Left renal pelvis (tissue), 4 donors: Measurements from ENCODE around the gene FAM107A. TPM values are rescaled to one million over a fixed set of nuclear protein-coding genes. Genes with fewer than 3 reads are reported as not detected.
A peak's percentile ranks its signal among the peaks of the same experiment; 100 is the strongest.

Source experiments
- DNase-seq, 4 donors: peaks; one replicate each; pipeline ENCODE4 v3.0.0-alpha.2; 2013; ENCODE audit warnings: low read depth in 4 of 4, low spot score in 3 of 4
- polyA plus RNA-seq, 4 donors: library from polyadenylated mRNA; unstranded; fragments of 120-200 nt; gene quantifications; one replicate each; pipeline ENCODE4 v1.2.1, GENCODE V29; 2013; ENCODE audit not compliant: insufficient read length in 4 of 4

Gene FAM107A, protein sequence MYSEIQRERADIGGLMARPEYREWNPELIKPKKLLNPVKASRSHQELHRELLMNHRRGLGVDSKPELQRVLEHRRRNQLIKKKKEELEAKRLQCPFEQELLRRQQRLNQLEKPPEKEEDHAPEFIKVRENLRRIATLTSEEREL
- 1 to 10 TPM; 3.0 to 6.0 (median 4.3) TPM for polyA plus RNA-seq

DNA sequence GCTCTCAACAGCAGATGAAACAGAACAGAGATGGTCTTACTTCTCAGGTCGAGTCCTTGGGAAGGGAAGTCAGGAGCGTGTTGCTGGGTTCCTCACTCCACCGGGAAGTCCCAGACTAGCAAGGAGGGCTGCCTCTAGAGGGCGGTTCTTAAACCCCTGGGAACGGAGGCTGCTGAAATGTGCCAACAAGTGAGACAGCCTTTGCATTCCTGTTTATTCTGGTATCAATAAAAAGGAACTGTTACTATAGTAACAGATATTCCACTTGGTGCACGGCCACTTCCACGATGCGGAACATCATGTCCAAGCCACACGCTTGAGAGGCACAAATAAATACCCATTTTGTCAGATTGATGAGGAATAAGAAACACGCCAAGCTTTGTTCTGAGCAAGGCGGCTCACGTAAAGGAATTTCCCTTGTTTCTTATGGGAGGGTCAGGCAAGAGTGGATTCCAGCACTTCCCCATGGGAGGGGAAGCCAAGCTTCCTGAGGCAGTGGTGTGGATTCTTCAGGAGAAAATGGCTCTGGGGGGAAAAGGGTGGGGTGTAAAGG is at the start of gene FAM107A:
Gene FAM107A, minus strand, starts transcription at position 123 of the 553 bp plus-strand sequence. CDS start 7,531 bp downstream, outside the sequence.
- DNase-seq: no peak

DNA sequence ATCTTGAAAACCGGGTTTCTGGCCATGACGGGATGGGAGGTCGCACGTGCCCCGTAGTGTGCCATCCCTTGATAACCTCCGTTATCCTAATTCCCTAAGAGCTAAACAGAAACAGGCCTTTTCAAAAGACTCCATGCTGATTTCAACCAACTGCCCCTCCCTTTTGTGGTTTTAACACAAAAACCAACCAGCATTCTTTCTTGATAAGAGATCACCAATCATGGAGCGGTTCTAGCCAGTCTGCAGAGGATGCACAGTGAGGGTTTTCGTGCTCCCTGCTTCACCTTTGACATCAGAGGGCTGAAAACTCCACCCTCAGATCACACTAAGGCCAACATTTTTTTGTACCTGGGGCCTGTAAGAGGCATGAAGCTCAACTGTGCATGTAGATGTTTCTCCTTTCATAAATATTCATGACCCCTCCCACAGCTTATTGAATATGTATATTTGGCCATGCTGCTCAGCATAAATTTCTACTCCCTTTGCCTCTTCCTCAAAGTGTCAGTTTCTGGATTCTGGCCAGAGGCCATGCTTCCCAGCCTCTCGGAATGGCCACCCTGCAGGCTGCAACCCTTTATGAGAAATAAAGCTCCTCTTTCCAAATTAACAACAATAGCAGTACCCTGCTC is 48.1 kb upstream of the FAM107A start:
- DNase-seq: no peak

DNA sequence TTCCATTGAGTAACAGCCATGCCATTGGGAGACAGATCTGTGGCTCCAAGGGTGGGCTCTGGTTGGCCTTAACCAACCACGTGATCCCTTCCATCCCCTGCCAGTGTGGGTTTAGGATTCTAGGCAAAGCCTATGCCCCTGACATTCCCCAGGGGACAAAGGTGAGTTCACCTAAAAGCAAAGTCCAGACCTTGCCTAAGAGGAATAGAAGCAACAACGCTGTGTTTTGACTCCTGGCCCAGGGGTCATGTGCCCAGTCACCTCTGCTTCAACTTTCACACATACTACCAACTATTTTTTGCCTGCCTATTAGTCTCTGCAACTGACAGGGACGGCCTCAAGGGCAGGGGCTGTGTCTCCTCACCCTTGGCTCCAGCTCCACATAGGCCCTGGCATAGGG is 47.4 kb upstream of the FAM107A start:
- no peak for DNase-seq

DNA sequence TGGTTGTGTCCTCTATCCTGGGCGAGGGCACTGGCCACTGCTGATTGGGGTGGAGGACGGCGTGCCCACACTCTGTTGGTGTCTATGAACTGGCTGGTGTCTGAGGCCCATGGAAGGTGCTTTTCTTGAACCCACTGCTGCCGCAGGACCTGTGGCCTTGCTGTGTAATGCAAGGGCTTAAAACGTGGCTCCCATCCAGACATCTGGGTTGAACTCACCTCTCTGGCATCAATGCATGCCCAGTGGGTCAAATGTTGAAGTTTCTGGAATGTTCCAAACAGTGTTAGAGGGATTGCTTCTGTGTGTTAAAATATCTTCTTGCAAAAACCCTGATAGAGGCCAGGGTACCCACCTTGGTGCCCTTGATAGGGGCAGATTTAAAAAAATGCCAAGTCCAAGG is 46.8 kb upstream of the FAM107A start:
- DNase-seq: no peak

DNA sequence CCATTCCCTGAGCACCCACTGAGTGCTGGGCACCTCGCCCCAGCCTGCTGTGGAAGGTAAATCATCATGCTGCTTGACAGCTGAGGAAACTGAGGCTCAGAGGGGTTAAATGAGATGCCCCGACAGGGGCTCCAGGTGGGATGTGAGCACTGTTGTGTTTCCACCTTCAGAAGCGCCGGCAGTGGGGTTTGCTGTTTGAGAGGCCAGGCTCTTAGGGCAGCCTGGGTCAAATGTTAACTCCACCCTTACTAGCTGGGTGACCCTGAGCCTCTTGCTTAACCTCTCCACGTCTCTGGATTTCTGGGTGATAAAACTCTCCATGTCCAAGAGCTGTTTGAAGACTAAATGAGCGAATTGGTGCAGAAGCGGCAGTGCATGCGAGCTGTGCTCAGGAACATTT is 46.3 kb upstream of the FAM107A start:
- DNase-seq: no peak

DNA sequence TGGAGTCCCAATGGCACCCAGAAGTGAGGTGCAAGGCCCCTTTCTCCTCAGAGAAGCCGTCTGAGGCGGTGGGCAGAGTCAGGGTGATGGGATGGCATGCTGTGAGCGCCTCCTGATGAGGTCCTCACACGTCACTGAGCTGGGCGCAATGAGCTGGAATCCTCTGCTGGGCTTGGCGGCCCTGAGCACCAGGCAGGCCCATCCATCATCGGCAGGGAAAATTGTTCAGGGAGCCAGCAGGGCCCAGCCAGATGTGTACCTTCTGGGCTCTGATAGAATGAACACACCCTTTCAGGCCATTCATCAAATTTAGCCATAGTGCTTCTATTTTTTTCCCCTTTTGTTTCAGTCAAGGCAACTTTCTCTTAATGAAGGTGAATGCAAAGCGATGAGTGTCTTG is 45.7 kb upstream of the FAM107A start:
- no peak for DNase-seq

DNA sequence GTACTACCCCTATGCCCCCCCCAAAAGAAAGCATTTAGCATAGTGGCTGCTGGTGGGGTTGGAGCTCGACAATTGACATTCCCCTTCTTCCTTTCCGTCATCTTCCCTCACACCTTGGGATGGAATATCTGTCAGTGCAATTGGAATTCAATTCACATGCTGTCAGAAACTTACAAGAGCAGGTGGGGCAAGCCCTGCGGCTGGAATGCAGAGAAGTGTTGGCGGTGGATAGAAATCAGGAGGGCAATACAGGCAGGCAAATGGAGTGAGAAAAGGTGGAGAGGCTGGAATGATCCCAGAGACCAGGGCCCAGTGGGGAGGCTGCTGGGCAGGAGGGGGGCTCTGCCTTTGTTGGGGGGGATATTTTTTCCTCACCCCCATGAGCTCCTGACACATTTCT is 45.2 kb upstream of the FAM107A start:
- no peak for DNase-seq

DNA sequence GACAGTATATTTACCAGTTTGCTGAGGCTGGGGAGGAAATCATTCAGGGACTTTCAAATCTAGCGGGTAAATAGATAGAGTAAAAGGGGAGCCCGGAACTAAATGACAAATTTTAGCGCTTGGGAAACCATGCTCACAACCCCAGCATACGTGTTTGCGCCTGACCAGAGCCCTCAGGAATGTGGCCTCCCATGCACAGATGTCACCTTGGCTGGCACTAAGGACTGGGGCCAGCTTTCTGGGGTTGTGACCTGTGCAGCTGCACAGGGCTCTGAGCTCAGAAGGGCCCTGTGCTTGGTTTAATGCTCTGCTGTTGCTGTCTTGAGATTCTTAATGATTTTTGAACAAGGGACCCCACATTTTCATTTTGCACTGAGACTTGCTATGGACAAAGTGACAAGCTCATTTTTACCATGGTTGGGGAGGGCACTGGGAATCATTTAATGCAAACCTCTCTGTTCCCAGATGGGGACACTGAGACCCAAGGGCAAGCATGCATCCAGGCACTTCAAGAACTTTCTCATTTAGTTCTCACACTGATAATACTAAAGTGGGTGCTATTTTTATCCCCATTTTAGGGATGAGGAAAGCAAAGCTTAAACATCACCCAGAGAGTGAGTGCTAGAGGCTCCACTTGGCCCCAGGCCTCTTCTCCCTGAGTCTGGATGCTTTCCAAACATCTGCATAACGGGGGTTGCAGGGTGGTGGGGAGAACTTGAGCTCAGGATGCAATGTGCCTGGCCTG is 44.1 kb upstream of the FAM107A start:
- no peak for DNase-seq

DNA sequence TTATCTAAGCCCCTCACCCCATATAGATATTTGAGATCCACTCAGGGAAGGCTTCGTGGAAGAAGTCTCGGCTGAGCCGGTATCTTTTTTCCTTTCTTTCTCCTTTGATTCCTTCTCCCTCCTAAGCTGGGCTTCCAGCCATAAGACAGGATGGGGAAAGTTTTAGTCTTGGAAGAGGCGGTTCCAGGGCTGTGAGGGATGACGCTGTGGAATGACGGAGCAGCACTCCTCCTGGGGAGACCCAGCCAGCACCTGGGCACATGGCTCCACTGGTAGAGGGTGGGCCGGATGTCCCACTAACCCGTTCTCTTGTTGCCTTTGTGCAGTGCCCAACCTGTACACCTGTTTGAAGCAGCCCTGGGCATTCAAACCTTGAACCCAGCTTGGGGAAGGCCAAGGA is 43.2 kb upstream of the FAM107A start:
- DNase-seq: no peak

DNA sequence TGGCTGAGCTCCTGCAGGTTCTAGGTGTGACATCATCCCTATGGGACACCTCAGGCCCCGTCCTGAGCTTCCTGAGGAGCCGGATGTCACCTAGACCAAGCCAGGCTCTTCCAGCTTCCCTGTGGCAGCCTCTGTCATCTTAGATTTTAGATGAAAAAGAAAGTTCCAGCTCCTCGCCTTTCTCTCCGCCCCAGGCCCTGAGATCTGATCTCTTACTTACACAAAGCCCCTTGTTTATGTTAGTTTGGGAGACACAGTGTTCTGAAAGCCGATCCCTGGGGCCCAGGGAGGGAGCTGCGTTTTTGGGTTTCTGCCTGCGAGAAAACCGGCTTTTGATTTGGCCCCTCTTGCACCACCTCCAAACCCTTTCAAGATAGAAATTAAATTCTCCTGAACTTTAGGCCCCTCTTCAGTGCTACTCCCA is 40.2 kb upstream of the FAM107A start:
- DNase-seq: peak in 3 of 4 donors; percentile 33 to 70 (median 48)

DNA sequence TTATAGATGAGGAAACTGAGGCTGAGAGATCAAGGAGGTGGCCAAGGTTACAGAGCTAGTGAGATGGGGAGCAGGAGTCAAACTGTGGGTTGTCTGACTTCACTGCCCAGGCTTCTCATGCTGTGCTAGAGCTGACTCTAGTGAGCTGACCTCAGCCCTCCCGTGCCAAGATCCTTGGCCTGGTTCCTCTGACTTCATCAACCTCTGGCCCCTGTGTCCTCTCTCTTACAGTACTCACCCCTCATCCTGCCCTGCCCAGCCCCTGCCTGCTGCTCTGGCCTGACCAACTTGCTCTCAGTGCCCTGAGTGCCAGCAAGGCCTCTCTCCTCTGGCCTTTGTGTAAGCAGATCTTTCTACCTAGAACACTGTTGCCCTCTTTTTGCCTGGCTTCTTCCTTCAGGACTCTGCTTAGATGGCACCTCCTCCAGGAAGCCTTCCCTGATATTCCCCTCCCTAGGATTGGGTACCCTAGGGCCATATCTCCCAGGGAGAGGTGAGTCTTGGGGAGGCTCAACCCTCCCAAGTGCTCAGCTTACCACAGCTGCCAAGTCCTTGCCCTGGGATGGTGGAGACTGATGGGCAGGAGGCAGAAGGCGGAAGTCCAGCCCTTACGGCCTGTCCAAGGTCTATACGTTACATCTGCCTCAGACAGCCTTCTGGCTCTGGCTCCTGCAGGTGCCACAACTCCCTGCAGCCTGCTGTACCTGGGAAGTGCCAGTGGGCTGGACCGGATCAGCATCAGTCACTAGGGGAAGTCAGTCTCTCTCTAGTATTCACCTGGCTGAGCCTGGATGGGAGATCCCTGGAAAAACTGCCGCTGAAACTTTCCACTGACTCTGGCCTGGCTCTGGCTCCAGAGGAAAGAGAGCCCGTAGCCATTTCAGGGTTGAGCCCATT is 36.3 kb upstream of the FAM107A start:
- DNase-seq: no peak

DNA sequence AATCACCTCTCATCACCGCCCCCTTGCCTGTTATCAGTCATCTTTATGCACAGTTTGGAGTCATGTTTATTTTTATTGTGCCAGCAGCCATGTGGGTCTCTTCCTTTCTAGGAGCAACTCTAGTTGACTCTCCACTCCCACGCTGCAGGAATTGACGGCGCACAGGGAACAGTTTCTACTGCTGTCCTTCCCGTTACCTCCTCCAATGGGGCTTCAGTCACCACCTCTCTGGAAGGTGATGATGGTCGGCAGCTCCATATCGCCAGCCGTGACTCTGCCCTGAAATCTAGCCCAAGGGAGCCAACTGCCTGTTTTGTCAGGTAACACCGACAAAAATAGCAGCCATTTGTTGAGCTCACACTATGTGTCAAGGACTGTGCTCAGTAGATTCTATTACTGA is 35.6 kb upstream of the FAM107A start:
- no peak for DNase-seq

DNA sequence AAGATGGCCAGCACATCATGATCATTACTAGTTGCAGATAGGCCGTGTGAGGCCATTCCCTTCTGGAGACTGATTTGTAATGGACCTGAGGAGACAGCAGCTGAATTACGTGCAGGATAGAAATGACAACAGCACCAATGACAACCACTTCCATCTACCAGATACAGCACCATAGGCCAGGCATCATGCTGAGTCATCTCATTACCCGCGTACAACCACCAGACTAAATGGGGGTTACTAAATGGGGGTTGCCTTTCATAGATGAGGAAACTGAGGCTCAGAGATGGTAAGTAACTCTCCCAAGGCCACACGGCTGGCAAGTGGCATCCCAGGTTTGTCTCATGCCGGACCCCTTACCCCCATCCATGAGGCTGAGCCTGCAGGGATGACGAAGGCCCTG is 32.8 kb upstream of the FAM107A start:
- DNase-seq: no peak

DNA sequence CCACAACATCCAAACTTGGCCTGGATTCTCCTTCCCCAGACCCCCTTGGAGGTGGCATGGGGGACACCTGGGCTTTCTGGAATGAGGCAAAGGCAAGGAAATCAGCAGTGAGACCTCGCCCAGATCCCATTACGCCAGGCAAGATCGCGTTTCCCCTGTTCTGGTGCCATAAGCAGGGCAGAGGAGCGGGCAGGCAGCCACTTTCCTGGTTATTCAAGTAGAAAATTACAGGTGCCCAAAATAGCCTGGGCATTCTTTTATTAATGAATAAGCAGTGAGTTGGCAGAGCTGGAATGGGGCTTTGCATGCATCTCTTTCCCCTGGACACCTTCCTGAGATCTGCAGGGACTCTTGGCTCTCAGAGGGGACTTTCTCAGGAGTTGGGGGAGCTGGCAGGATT is 31.5 kb upstream of the FAM107A start:
- no peak for DNase-seq

DNA sequence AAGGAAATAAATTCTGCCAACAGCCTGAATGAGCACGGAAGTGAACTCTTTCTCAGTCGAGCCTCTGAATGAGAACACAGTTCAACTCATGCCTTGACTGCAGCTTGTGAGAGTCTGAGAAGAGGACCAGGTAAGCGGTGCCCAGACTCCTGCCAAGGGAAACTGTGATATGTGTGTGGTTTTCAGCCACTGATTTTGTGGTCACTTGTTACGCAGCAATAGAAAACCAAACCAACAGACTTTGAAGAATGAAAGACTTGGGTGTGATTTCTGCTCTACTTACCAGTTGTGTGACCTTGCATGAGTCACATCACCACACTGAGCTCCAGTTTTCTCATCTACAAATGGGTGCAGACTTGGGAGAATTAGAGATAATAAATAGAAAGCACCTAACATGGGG is 30.6 kb upstream of the FAM107A start:
- DNase-seq: no peak

DNA sequence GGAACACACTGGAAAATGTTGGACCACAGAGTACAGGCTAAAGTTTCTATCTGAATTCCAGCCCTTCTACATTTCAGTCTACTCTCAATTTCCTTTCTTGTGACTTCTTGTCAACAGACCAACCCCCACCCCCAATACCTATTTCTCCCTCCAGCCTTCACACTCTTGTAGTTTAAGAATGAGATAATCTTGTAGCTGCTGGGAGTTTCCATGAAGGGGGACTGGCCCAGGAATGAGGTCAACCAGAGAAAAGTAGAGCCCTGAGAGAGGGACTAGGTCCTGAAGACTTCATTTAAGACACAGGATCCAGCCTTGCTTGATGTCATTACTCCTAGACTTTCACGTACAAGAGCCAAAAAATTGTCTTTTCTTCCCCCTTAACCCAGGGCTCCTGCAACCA is 29.5 kb upstream of the FAM107A start:
- DNase-seq: no peak

DNA sequence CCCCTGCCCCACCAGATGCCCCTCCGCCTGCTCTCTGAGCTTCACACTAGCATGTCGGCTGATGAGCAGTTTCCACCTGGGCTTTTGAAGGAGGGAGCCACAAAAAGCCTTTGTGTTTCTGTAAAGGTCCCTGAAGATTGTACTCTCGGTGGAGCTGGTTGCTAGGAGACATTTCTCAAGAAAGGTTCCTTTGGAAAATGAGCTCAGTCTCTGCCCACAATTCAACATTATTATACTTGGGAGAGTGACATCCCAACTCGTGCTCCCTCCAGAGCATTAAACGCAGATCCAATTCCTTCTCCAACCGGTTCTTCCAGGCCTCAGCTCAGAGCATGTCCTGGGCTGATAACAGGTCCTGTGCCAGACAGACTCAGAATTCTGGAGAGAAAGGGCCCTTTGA is 26.8 kb upstream of the FAM107A start:
- no peak for DNase-seq

DNA sequence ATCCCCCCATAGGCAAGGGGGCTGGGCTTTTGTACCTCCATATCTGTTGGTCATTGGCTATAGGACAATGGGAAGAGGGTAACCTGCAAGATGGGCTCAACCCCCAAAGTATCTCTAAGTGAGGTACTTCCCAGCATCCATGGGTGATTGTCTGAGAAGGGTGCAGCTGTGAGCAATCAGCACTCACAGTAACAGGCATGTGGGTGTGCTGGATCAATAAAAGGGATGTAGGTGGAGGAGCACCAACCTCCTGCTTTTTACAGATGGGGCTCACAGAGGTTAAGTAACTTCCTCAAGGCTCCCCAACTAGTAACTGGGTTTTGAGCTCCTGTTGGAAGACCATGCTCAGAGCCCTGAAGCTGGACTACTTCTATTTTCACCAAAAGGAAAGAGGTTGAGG is 26.4 kb upstream of the FAM107A start:
- DNase-seq: no peak

DNA sequence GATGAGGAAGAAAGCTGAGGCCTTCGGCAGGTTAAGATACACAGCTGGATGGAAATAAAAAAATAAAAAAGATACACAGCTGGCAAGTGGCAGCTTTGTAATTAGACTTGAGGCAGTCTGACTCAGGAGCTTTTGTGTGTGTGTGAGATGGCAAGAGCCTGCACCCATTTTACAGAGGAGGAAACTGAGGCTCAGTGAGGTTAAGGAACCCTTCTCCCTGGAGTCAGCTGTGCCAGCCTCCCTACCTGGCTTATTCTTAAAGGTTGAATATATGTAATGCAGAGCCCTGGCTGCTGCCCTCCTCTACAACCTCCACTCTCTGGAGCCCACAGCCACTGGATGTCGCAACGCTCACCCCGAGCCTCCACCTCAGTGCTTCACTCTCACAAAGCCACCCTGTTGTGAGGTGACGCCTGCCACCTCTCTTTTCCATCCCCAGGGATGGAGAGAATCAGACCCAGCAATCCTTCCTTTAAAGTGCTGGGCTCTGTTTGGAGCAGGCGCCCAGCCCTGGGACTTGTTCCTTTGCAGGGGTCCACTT is 20.6 kb upstream of the FAM107A start:
- DNase-seq: no peak

DNA sequence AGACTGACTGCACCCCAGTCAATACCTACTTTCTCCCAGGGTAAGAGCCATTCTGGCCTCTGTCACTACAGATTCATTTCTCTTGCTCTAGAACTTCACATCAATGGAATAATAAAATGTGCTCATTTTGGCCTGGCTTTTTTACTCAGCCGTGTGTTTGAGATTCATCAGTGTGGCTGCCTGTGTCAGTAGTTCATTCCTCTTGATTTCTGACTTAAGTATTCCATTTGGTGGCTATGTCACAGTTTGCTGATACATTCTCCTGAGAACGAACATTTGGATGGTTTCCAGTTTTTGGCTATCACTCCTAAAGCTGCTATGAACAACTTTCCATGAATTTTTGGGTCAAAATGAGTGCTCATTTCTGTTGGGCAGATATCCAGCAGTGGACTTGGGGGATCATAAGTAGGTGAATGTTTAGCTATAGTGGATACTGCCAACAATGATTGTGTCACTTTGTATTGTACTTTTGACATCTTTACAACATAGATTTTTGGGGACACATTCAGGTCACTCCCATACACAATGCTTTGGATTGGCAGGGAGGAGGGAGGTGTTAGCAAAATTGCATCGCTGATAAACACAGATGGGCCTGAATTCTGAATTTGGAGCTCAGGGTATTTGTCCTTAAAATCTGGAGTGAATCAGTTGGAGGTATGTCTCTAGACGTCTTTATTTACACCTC is 19.8 kb upstream of the FAM107A start:
- no peak for DNase-seq
